Mesothelial cell of epicardium (in vitro differentiated cells): Measurements from ENCODE around the gene C1QTNF12. TPM values are rescaled to one million over a fixed set of nuclear protein-coding genes. Genes with fewer than 3 reads are reported as not detected.

ENCODE experiments used
- DNase-seq, 2 experiments: peaks; one replicate each; pipeline ENCODE4 v3.0.0; 2021; ENCODE audit warnings: low spot score in 2 of 2; ENCODE audit not compliant: unreplicated experiment in 2 of 2
- H3K27ac Mint-ChIP-seq: 2 replicates; pipeline ENCODE4 v1.8.0; 2021; ENCODE audit warnings: mixed read lengths
- H3K27me3 Mint-ChIP-seq: 2 replicates; pipeline ENCODE4 v1.8.0; 2021; ENCODE audit warnings: low read depth, mixed read lengths
- H3K36me3 Mint-ChIP-seq: 2 replicates; pipeline ENCODE4 v1.8.0; 2021; ENCODE audit warnings: mixed read lengths
- H3K4me1 Mint-ChIP-seq: 2 replicates; pipeline ENCODE4 v1.8.0; 2021; ENCODE audit warnings: mixed read lengths
- H3K4me3 Mint-ChIP-seq: 2 replicates; pipeline ENCODE4 v1.8.0; 2021; ENCODE audit warnings: mild to moderate bottlenecking, moderate library complexity, mixed read lengths
- H3K9me3 Mint-ChIP-seq: 2 replicates; pipeline ENCODE4 v1.8.0; 2021; ENCODE audit warnings: mixed read lengths
- CTCF ChIP-seq: fragments of 200-600 bp; sonication (generic); IDR thresholded peaks from one replicate; pipeline ENCODE4 v1.5.0; 2021; ENCODE audit warnings: antibody characterized with exemption; ENCODE audit not compliant: unreplicated experiment
- total RNA-seq: library from RNA; stranded (reverse); gene quantifications from 3 replicates; pipeline ENCODE4 v1.2.1, GENCODE V29; 2021

Gene C1QTNF12
- total RNA-seq, 1 donor from 2014 or later, result 10.2 TPM

GRCh38 chr1:1206376-1206965 is 40.1 kb downstream of the C1QTNF12 start, which contains the start of gene TNFRSF18:
Gene TNFRSF18 (minus strand): TSS chr1:1206592. CDS start chr1:1206571, 21 bp downstream.
- TF ChIP-seq CTCF, result no peak
- peak in 1 of 2 experiments; percentile 19 for DNase-seq
- Mint-ChIP-seq H3K36me3 (no peaks in the 10 kb centered on the region), H3K4me3 (peak within 1 kb of the TSS; percentile 26), H3K27ac (no peak within 1 kb of the TSS), H3K9me3 (no peaks in the 10 kb centered on the region), H3K4me1 (peaks cover 2% of the 10 kb centered on the region), H3K27me3 (peaks cover 28% of the 10 kb centered on the region)

- Mint-ChIP-seq H3K36me3 (no peaks in the 10 kb centered on the region), H3K4me3 (no peak overlapping the region), H3K4me1 (peaks cover 2% of the 10 kb centered on the region), H3K27me3 (peaks cover 28% of the 10 kb centered on the region), H3K9me3 (no peaks in the 10 kb centered on the region), H3K27ac (no peak overlapping the region)
- peak in 1 of 2 experiments; percentile 20 for DNase-seq
- TF ChIP-seq CTCF, result no peak
Observed at GRCh38 chr1:1205769-1206375, 40.6 kb downstream of the C1QTNF12 start.

- H3K27me3 Mint-ChIP-seq, result peaks cover 31% of the 10 kb centered on the region
- peak in 1 of 2 experiments; percentile 18 for DNase-seq
- H3K4me3 Mint-ChIP-seq, result no peak overlapping the region
- no peaks in the 10 kb centered on the region for H3K36me3 Mint-ChIP-seq
- H3K27ac Mint-ChIP-seq, result no peak overlapping the region
- no peak for TF ChIP-seq CTCF
- H3K9me3 Mint-ChIP-seq, result no peaks in the 10 kb centered on the region
- H3K4me1 Mint-ChIP-seq, result peaks cover 6% of the 10 kb centered on the region
Observed at GRCh38 chr1:1204998-1205768, 41.3 kb downstream of the C1QTNF12 start.

GRCh38 chr1:1204425-1204920 is 42.0 kb downstream of the C1QTNF12 start:
- Mint-ChIP-seq H3K4me3 (no peak overlapping the region), H3K36me3 (no peaks in the 10 kb centered on the region), H3K27ac (no peak overlapping the region), H3K27me3 (peaks cover 31% of the 10 kb centered on the region), H3K9me3 (no peaks in the 10 kb centered on the region), H3K4me1 (peaks cover 6% of the 10 kb centered on the region)
- TF ChIP-seq CTCF, result no peak
- no peak for DNase-seq

- peaks cover 6% of the 10 kb centered on the region for H3K4me1 Mint-ChIP-seq
- H3K4me3 Mint-ChIP-seq, result no peak overlapping the region
- no peaks in the 10 kb centered on the region for H3K9me3 Mint-ChIP-seq
- no peak overlapping the region for H3K27ac Mint-ChIP-seq
- H3K36me3 Mint-ChIP-seq, result no peaks in the 10 kb centered on the region
- H3K27me3 Mint-ChIP-seq, result peaks cover 30% of the 10 kb centered on the region
- peak in 1 of 2 experiments; percentile 20 for DNase-seq
- TF ChIP-seq CTCF, result no peak
Observed at GRCh38 chr1:1203561-1204424, 42.7 kb downstream of the C1QTNF12 start.
